ENCODE data around the gene UVSSA.

- TF ChIP-seq, protein P1, sequence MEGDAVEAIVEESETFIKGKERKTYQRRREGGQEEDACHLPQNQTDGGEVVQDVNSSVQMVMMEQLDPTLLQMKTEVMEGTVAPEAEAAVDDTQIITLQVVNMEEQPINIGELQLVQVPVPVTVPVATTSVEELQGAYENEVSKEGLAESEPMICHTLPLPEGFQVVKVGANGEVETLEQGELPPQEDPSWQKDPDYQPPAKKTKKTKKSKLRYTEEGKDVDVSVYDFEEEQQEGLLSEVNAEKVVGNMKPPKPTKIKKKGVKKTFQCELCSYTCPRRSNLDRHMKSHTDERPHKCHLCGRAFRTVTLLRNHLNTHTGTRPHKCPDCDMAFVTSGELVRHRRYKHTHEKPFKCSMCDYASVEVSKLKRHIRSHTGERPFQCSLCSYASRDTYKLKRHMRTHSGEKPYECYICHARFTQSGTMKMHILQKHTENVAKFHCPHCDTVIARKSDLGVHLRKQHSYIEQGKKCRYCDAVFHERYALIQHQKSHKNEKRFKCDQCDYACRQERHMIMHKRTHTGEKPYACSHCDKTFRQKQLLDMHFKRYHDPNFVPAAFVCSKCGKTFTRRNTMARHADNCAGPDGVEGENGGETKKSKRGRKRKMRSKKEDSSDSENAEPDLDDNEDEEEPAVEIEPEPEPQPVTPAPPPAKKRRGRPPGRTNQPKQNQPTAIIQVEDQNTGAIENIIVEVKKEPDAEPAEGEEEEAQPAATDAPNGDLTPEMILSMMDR (IDR thresholded peaks at IDR 0.05), result no peak
- TF ChIP-seq POLR2AphosphoS5 (IDR thresholded peaks at IDR 0.05) (no peak), EP300 (IDR thresholded peaks at IDR 0.05) (no peak)
These were observed 30.7 kb downstream of the UVSSA start for GRCh38 chr4:1377606-1378261.

Measured in stomach (tissue), 4 donors.